RWPE2 (cell line): ENCODE data around the gene HLA-DOB.

Source experiments
- ATAC-seq: fragments of 200-7000 bp; cut with Tn5 transposase; 3 replicates; pipeline ENCODE4 v1.9.1; 2021; ENCODE audit warnings: low read depth
- DNase-seq: peaks from one replicate; pipeline ENCODE4 v3.0.0-alpha.2; 2020; ENCODE audit warnings: low spot score
- H3K27ac ChIP-seq: fragments of 450-650 bp; 2 replicates; pipeline ENCODE4 v1.5.1; 2017; ENCODE audit warnings: mild to moderate bottlenecking; ENCODE audit not compliant: poor library complexity, severe bottlenecking
- H3K27me3 ChIP-seq: fragments of 250-450 bp; sonication (Bioruptor Pico); 2 replicates; pipeline ENCODE4 v1.5.1; 2021; ENCODE audit warnings: mild to moderate bottlenecking, moderate library complexity; ENCODE audit not compliant: insufficient read depth, poor library complexity, severe bottlenecking
- H3K36me3 ChIP-seq: fragments of 250-450 bp; sonication (Bioruptor Pico); 2 replicates; pipeline ENCODE4 v1.5.1; 2020; ENCODE audit warnings: low read depth, mild to moderate bottlenecking, moderate library complexity
- H3K4me1 ChIP-seq: fragments of 250-450 bp; sonication (Bioruptor Pico); 2 replicates; pipeline ENCODE4 v1.5.1; 2021; ENCODE audit warnings: mild to moderate bottlenecking, moderate library complexity; ENCODE audit not compliant: insufficient read depth, poor library complexity, severe bottlenecking
- H3K4me3 ChIP-seq: fragments of 250-450 bp; sonication (Bioruptor Pico); 2 replicates; pipeline ENCODE4 v1.5.1; 2021; ENCODE audit warnings: mild to moderate bottlenecking, moderate library complexity; ENCODE audit not compliant: severe bottlenecking
- H3K9me3 ChIP-seq: fragments of 250-450 bp; sonication (Bioruptor Pico); 2 replicates; pipeline ENCODE4 v1.5.1; 2021; ENCODE audit warnings: mild to moderate bottlenecking, moderate library complexity; ENCODE audit not compliant: severe bottlenecking
- CTCF ChIP-seq: fragments of 450-650 bp; IDR thresholded peaks from one replicate; pipeline ENCODE4 v1.5.1; 2017; ENCODE audit warnings: mild to moderate bottlenecking, moderate library complexity; ENCODE audit not compliant: poor library complexity, severe bottlenecking

The HLA-DOB gene

DNA sequence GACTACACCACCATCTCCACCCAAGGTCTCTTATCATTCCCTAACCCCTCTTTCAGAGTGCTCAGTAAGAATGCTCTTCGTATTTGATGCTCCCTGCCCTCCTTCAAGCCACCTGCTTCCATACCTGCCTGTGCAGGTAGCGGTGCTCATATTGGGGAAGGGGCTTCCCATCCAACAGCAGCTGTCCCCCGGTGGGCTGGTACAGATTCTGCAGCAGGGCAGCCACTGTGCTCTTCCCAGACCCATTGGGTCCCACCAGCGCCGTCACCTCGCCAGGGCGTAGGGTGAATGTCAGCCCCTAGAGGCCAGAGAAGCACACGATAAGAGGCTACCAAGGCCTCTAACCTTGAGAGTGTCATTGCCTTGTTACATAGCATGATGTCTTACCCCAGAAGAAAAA, 31.0 kb upstream of the HLA-DOB start:
- TF ChIP-seq CTCF: no peak
- no peaks in the 10 kb centered on the region for H3K9me3 ChIP-seq
- H3K36me3 ChIP-seq: peaks cover 47% of the 10 kb centered on the region
- H3K4me3 ChIP-seq: no peak overlapping the region
- DNase-seq (no peak), ATAC-seq (no peak)
- H3K27me3 ChIP-seq: no peaks in the 10 kb centered on the region
- no peak overlapping the region for H3K27ac ChIP-seq
- H3K4me1 ChIP-seq: peaks cover 4% of the 10 kb centered on the region

DNA sequence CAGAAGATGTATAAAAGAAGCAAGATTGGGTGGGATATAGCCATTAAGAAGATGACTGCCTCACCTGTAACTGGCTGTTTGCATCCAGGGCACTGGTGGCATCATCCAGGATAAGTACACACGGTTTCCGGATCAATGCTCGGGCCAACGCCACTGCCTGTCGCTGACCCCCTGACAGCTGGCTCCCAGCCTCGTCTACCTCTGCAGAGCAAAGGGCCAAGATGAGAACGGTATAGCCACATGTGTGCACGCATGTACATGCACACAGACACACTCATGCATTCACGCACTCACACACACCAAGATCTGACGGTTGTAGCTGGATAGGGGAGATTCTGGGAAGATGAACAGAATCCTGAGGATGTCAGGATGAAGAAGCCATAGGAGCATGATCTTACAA, 30.2 kb upstream of the HLA-DOB start:
- Histone ChIP-seq H3K27me3 (no peaks in the 10 kb centered on the region), H3K4me3 (no peak overlapping the region), H3K27ac (no peak overlapping the region), H3K4me1 (peaks cover 4% of the 10 kb centered on the region), H3K9me3 (no peaks in the 10 kb centered on the region), H3K36me3 (peaks cover 55% of the 10 kb centered on the region)
- no peak for ATAC-seq
- DNase-seq: no peak
- TF ChIP-seq CTCF: no peak

DNA sequence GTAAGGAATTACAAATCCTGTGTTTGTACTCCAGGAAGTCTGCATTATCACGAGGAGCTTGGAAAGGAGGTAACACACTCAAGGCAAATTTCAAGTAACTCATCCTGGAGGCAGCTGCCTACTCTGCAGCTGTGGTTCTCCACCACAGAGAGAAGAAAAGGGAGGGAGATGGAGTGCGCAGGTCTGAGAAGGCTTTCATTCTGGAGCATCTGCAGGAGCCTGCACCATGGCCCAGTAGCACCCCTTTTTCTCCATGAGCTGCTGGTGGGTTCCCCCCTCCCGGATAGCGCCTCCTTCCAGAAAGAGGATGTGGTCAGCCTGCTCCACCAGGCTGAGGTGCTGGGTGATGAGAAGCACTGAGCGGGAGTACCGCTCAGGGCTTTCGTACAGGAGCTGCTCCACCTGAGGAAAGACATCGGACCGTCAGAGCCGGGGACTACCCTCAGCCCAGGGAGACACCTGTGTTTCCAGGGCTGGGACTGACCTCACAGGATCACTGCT, 28.6 kb upstream of the HLA-DOB start:
- H3K27me3 ChIP-seq: no peaks in the 10 kb centered on the region
- no peaks in the 10 kb centered on the region for H3K9me3 ChIP-seq
- H3K36me3 ChIP-seq: peaks cover 51% of the 10 kb centered on the region
- H3K27ac ChIP-seq: peak overlapping the region; percentile 50
- no peak for ATAC-seq
- peaks cover 4% of the 10 kb centered on the region for H3K4me1 ChIP-seq
- H3K4me3 ChIP-seq: no peak overlapping the region
- no peak for TF ChIP-seq CTCF
- no peak for DNase-seq

GRCh38 chr6:32844839-32845383, 28.1 kb upstream of the HLA-DOB start:
- no peak for ATAC-seq
- peaks cover 4% of the 10 kb centered on the region for H3K4me1 ChIP-seq
- no peak for DNase-seq
- peaks cover 45% of the 10 kb centered on the region for H3K36me3 ChIP-seq
- no peaks in the 10 kb centered on the region for H3K27me3 ChIP-seq
- H3K27ac ChIP-seq: peak overlapping the region; percentile 50
- H3K9me3 ChIP-seq: no peaks in the 10 kb centered on the region
- peak overlapping the region; percentile 62 for H3K4me3 ChIP-seq
- TF ChIP-seq CTCF: no peak

DNA sequence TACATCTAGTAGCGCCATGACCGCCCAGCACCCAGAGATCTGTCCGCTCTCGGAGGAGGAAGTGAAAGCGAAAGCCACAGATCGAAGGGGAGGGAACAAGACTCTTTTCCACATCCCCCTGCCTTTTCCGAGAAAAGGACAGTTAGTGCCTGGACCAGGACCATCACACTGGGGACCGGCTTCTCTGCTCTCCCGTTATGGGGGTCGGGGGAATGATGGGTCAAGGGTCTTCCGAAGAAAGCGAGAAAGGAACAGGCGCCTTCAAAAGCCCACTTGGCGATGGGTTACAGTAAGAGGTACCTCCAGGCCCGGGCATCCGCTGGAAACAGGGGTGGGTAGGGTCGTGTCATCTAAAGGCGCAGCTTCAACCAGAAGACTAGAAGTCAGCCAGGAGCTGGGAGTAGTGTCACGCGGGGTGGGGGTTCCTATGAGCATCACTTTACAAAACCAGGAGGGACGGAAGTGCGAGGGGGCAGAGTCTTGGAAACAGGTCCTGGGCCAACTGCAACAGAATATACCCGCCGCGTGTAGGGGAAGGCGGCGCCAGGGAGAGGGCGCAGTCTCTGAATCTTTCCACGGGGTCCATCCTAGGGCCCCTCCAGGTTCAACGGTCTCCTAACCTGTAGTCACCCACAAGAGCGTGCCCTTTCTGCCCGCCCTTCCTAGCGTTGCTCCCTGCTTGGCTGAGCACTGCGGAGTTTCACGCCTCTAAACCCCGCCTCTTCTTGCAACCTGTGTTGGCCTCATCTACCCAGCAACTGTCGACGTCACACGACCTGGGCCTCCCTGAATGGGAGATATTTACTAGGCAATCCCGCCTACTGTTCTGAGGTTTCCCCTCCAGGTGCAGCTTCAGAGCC, 27.4 kb upstream of the HLA-DOB start, which contains the start of gene PSMB8:
Gene PSMB8 (minus strand): TSS at position 69 of the 860 bp plus-strand sequence. CDS start 51 bp downstream, at position 18.
- peak; percentile 94 for ATAC-seq
- H3K27me3 ChIP-seq: no peaks in the 10 kb centered on the region

More for the DNA sequence above, 27.4 kb upstream of the HLA-DOB start, which contains the start of gene PSMB8:
- Histone ChIP-seq H3K36me3 (peaks cover 44% of the 10 kb centered on the region), H3K4me1 (peaks cover 4% of the 10 kb centered on the region), H3K27ac (peak within 1 kb of the TSS; percentile 50), H3K9me3 (no peaks in the 10 kb centered on the region), H3K4me3 (peak within 1 kb of the TSS; percentile 62)
- peak; percentile 95 for DNase-seq
- no peak for TF ChIP-seq CTCF
